Colonic mucosa (tissue), 4 donors: ENCODE measurements around the gene HOXD8. TPM values are rescaled to one million over a fixed set of nuclear protein-coding genes. Genes with fewer than 3 reads are reported as not detected.
A peak's percentile ranks its signal among the peaks of the same experiment; 100 is the strongest.

Source experiments
- DNase-seq: peaks from one replicate; pipeline ENCODE4 v3.0.0-alpha.2; 2020
- H3K27ac ChIP-seq: fragments of 200-600 bp; one replicate; pipeline ENCODE4 v1.8.0; 2021
- H3K27me3 ChIP-seq: fragments of 200-600 bp; one replicate; pipeline ENCODE4 v1.8.0; 2021
- H3K36me3 ChIP-seq: fragments of 200-600 bp; one replicate; pipeline ENCODE4 v1.8.0; 2021
- H3K4me1 ChIP-seq: fragments of 200-600 bp; one replicate; pipeline ENCODE4 v1.8.0; 2021; ENCODE audit warnings: mild to moderate bottlenecking
- H3K4me3 ChIP-seq: fragments of 200-600 bp; one replicate; pipeline ENCODE4 v1.8.0; 2021
- H3K9ac ChIP-seq, 2 donors: one replicate each; pipeline ENCODE4 v1.7.0; 2013; ENCODE audit warnings: control low read depth in 2 of 2, low read depth in 2 of 2, low read length in 2 of 2
- H3K9me3 ChIP-seq: fragments of 200-600 bp; one replicate; pipeline ENCODE4 v1.8.0; 2021
- CTCF ChIP-seq: fragments of 200-600 bp; IDR thresholded peaks from one replicate; pipeline ENCODE4 v1.8.0; 2022; ENCODE audit warnings: antibody characterized with exemption, mild to moderate bottlenecking
- intact Hi-C: fragments of 100-400 bp; cut with DNase I; formaldehyde crosslinking; loops from one replicate; pipeline ENCODE4 v1.14.1; 2022
- total RNA-seq, 2 donors: library from RNA; stranded (reverse); fragmentation: NEBNext Ultra II Directional in 1 of 2; extraction: Animal tissue kit (Norgen Biotek cat#: 25700) in 1 of 2; gene quantifications; one replicate each; pipeline ENCODE4 v1.2.1, GENCODE V29; 2021
- donor health status: healthy.
- donor health status: DM: no; HTN: no; CAD: no.
- donor health status: DM: no; HTN: no; CAD: no.

The HOXD8 gene
- total RNA-seq, 2 donors from 2014 or later: 3.1 to 4.6 TPM

- no peak for TF ChIP-seq CTCF
- H3K27me3 ChIP-seq: peaks cover 99% of the 10 kb centered on the region
- peaks cover 8% of the 10 kb centered on the region for H3K4me1 ChIP-seq
- peak within 1 kb of the TSS; percentile 39 for H3K4me3 ChIP-seq
- no peak within 1 kb of the TSS for H3K9ac ChIP-seq
- H3K36me3 ChIP-seq: no peaks in the 10 kb centered on the region
- no peak for DNase-seq
- H3K27ac ChIP-seq: peak within 1 kb of the TSS; percentile 24
- H3K9me3 ChIP-seq: no peaks in the 10 kb centered on the region
- intact Hi-C loops: no loop called here
Observed at GRCh38 chr2:176092270-176093144, 37.0 kb upstream of the HOXD8 start, which contains the start of gene HOXD13. TSS of gene HOXD13 (plus strand) at chr2:176092721. CDS start at chr2:176092891, 170 bp downstream.

GRCh38 chr2:176093145-176093897, 36.2 kb upstream of the HOXD8 start:
- TF ChIP-seq CTCF: no peak
- Histone ChIP-seq H3K4me3 (peak overlapping the region; percentile 39), H3K27ac (peak overlapping the region; percentile 24), H3K9me3 (no peaks in the 10 kb centered on the region), H3K4me1 (peaks cover 4% of the 10 kb centered on the region), H3K9ac (no peak overlapping the region), H3K36me3 (no peaks in the 10 kb centered on the region), H3K27me3 (peaks cover 99% of the 10 kb centered on the region)
- intact Hi-C loops: no loop called here
- DNase-seq: no peak

- DNase-seq: no peak
- H3K4me3 ChIP-seq: no peak overlapping the region
- peaks cover 99% of the 10 kb centered on the region for H3K27me3 ChIP-seq
- H3K9ac ChIP-seq: no peak overlapping the region
- intact Hi-C loops: no loop called here
- no peak overlapping the region for H3K27ac ChIP-seq
- peaks cover 4% of the 10 kb centered on the region for H3K4me1 ChIP-seq
- no peak for TF ChIP-seq CTCF
- H3K9me3 ChIP-seq: no peaks in the 10 kb centered on the region
- no peaks in the 10 kb centered on the region for H3K36me3 ChIP-seq
Observed at GRCh38 chr2:176093898-176094249, 35.6 kb upstream of the HOXD8 start.

GRCh38 chr2:176094349-176094748, 35.2 kb upstream of the HOXD8 start:
- intact Hi-C loops: no loop called here
- H3K27ac ChIP-seq: no peak overlapping the region

More at GRCh38 chr2:176094349-176094748, 35.2 kb upstream of the HOXD8 start:
- no peak for TF ChIP-seq CTCF
- Histone ChIP-seq H3K36me3 (no peaks in the 10 kb centered on the region), H3K27me3 (peaks cover 99% of the 10 kb centered on the region), H3K9me3 (no peaks in the 10 kb centered on the region), H3K4me1 (peaks cover 4% of the 10 kb centered on the region), H3K9ac (no peak overlapping the region), H3K4me3 (no peak overlapping the region)
- no peak for DNase-seq
